Trophoblast cell (in vitro differentiated cells and primary cell): ENCODE results near the gene TWIST1. TPM values are rescaled to one million over a fixed set of nuclear protein-coding genes. Genes with fewer than 3 reads are reported as not detected.
A peak's percentile ranks its signal among the peaks of the same experiment; 100 is the strongest.

Experiments
- DNase-seq, 2 donors: peaks; one replicate each; pipeline ENCODE4 v3.0.0-alpha.2; 2016
- H2AFZ ChIP-seq: 2 replicates; pipeline ENCODE4 v1.6.1; 2013; ENCODE audit warnings: low read length, moderate library complexity, mild to moderate bottlenecking; ENCODE audit not compliant: insufficient read depth, poor library complexity
- H2AK5ac ChIP-seq: 2 replicates; pipeline ENCODE4 v1.6.1; 2013; ENCODE audit warnings: mild to moderate bottlenecking, low read length
- H2BK120ac ChIP-seq: 2 replicates; pipeline ENCODE4 v1.6.1; 2013; ENCODE audit warnings: low read length, mild to moderate bottlenecking, moderate library complexity; ENCODE audit not compliant: insufficient read depth, poor library complexity
- H2BK12ac ChIP-seq: 2 replicates; pipeline ENCODE4 v1.6.1; 2013; ENCODE audit warnings: mild to moderate bottlenecking, low read length, moderate library complexity
- H2BK5ac ChIP-seq: 2 replicates; pipeline ENCODE4 v1.6.1; 2013; ENCODE audit warnings: low read length, low read depth, moderate library complexity, mild to moderate bottlenecking; ENCODE audit not compliant: poor library complexity
- H3K14ac ChIP-seq: 2 replicates; pipeline ENCODE4 v1.6.1; 2013; ENCODE audit warnings: mild to moderate bottlenecking, low read length
- H3K18ac ChIP-seq: 2 replicates; pipeline ENCODE4 v1.6.1; 2013; ENCODE audit warnings: mild to moderate bottlenecking, low read length
- H3K23ac ChIP-seq: 2 replicates; pipeline ENCODE4 v1.6.1; 2013; ENCODE audit warnings: low read length
- H3K27ac ChIP-seq: 2 replicates; pipeline ENCODE4 v1.5.1; 2013; ENCODE audit warnings: low read depth, mild to moderate bottlenecking, inconsistent platforms, low read length, moderate library complexity
- H3K27me3 ChIP-seq: 2 replicates; pipeline ENCODE4 v1.6.1; 2013; ENCODE audit warnings: inconsistent platforms, mild to moderate bottlenecking, low read length, moderate library complexity; ENCODE audit not compliant: insufficient read depth
- H3K36me3 ChIP-seq, 2 experiments: 1 replicate in 1 of 2; 2 replicates in 1 of 2; pipeline ENCODE4 v1.6.1; 2013; ENCODE audit warnings: low read length in 2 of 2, mild to moderate bottlenecking in 2 of 2, moderate library complexity in 1 of 2; ENCODE audit not compliant: insufficient read depth in 2 of 2, control insufficient read depth in 1 of 2
- H3K4ac ChIP-seq: 2 replicates; pipeline ENCODE4 v1.6.1; 2013; ENCODE audit warnings: low read depth, mild to moderate bottlenecking, low read length, moderate library complexity
- H3K4me1 ChIP-seq, 2 experiments: 1 replicate in 1 of 2; 2 replicates in 1 of 2; pipeline ENCODE4 v1.6.1; 2013; ENCODE audit warnings: low read length in 2 of 2, mild to moderate bottlenecking in 2 of 2, moderate library complexity in 1 of 2; ENCODE audit not compliant: insufficient read depth in 2 of 2, control insufficient read depth in 1 of 2
- H3K4me2 ChIP-seq: 2 replicates; pipeline ENCODE4 v1.6.1; 2013; ENCODE audit warnings: inconsistent platforms, mild to moderate bottlenecking, low read length, moderate library complexity
- H3K4me3 ChIP-seq: 2 replicates; pipeline ENCODE4 v1.5.1; 2013; ENCODE audit warnings: mild to moderate bottlenecking, low read depth, low read length, inconsistent platforms
- H3K79me1 ChIP-seq: one replicate; pipeline ENCODE4 v1.6.1; 2013; ENCODE audit warnings: low read length
- H3K79me2 ChIP-seq: 2 replicates; pipeline ENCODE4 v1.6.1; 2013; ENCODE audit warnings: low read length, mild to moderate bottlenecking; ENCODE audit not compliant: control insufficient read depth, insufficient read depth, poor library complexity
- H3K9ac ChIP-seq: 2 replicates; pipeline ENCODE4 v1.6.1; 2013; ENCODE audit warnings: mild to moderate bottlenecking, low read length
- H3K9me3 ChIP-seq: 2 replicates; pipeline ENCODE4 v1.6.1; 2013; ENCODE audit warnings: low read depth, mild to moderate bottlenecking, control low read depth, inconsistent platforms, low read length; ENCODE audit not compliant: insufficient read depth
- H4K12ac ChIP-seq: 2 replicates; pipeline ENCODE4 v1.6.1; 2013; ENCODE audit warnings: low read depth, mild to moderate bottlenecking, low read length, moderate library complexity
- H4K8ac ChIP-seq: 2 replicates; pipeline ENCODE4 v1.6.1; 2013; ENCODE audit warnings: low read depth, mild to moderate bottlenecking, low read length, moderate library complexity
- H4K91ac ChIP-seq: one replicate; pipeline ENCODE4 v1.6.1; 2013; ENCODE audit warnings: low read depth, mild to moderate bottlenecking, low read length, moderate library complexity
- WGBS: extraction: QIAGEN DNeasy Blood & Tissue Kit; methylation state at CpG from one replicate; pipeline ENCODE4 v1.1.7; 2013; ENCODE audit warnings: missing lambda C conversion rate; ENCODE audit not compliant: insufficient read length, insufficient coverage; ENCODE audit errors: extremely low coverage; 5-methylcytosine and 5-hydroxymethylcytosine counted together
- polyA plus RNA-seq: library from polyadenylated mRNA; stranded (reverse); fragments of 200-250 nt; gene quantifications from 2 replicates; pipeline ENCODE4 v1.2.3, GENCODE V29; 2013

TWIST1 gene
- polyA plus RNA-seq = 4.8 and 5.1 TPM in 2 replicates

GRCh38 chr7:19117091-19117869 lies at the start of gene TWIST1:
Gene TWIST1 (minus strand): TSS chr7:19117636. CDS start chr7:19117321, 315 bp downstream.
- no CpG with 5 or more reads among the region's 91 CpGs for WGBS
- no peaks in the 10 kb centered on the region for H3K79me1 ChIP-seq
- no peak within 1 kb of the TSS for H4K12ac ChIP-seq
- H2BK12ac ChIP-seq = no peak within 1 kb of the TSS
- no peak within 1 kb of the TSS for H3K23ac ChIP-seq
- H4K91ac ChIP-seq = no peak within 1 kb of the TSS
- no peak within 1 kb of the TSS for H2BK120ac ChIP-seq
- no peaks in the 10 kb centered on the region for H3K79me2 ChIP-seq
- no peak within 1 kb of the TSS for H2AK5ac ChIP-seq
- peak in 1 of 2 donors; percentile 25 for DNase-seq
- H3K4me2 ChIP-seq = peak within 1 kb of the TSS; percentile 88
- peaks cover 1% of the 10 kb centered on the region for H3K9me3 ChIP-seq
- peaks cover 7 to 10% of the 10 kb centered on the region in 2 experiments for H3K4me1 ChIP-seq
- H3K4me3 ChIP-seq = peak within 1 kb of the TSS; percentile 70
- peak within 1 kb of the TSS; percentile 5 for H2AFZ ChIP-seq
- no peak within 1 kb of the TSS for H3K27ac ChIP-seq
- no peak within 1 kb of the TSS for H3K18ac ChIP-seq
- peaks cover 27% of the 10 kb centered on the region for H3K27me3 ChIP-seq
- H3K4ac ChIP-seq = no peak within 1 kb of the TSS
- H2BK5ac ChIP-seq = no peak within 1 kb of the TSS
- H3K36me3 ChIP-seq = no peaks in the 10 kb centered on the region
- H3K9ac ChIP-seq = no peak within 1 kb of the TSS
- H3K14ac ChIP-seq = peak within 1 kb of the TSS; percentile 17
- peak within 1 kb of the TSS; percentile 62 for H4K8ac ChIP-seq

- Histone ChIP-seq H2AK5ac (no peak overlapping the region), H3K79me2 (no peaks in the 10 kb centered on the region), H3K79me1 (no peaks in the 10 kb centered on the region), H2BK120ac (no peak overlapping the region), H3K14ac (no peak overlapping the region), H3K23ac (no peak overlapping the region), H3K18ac (no peak overlapping the region), H3K36me3 (no peaks in the 10 kb centered on the region), H2BK12ac (no peak overlapping the region), H3K4me3 (no peak overlapping the region), H3K27me3 (no peaks in the 10 kb centered on the region), H4K12ac (no peak overlapping the region), H3K9me3 (no peaks in the 10 kb centered on the region), H4K8ac (no peak overlapping the region), H3K4me2 (no peak overlapping the region), H3K9ac (no peak overlapping the region), H3K27ac (no peak overlapping the region), H3K4me1 (no peaks in the 10 kb centered on the region), H3K4ac (no peak overlapping the region), H2AFZ (no peak overlapping the region), H2BK5ac (no peak overlapping the region), H4K91ac (no peak overlapping the region)
- WGBS = no CpG with 5 or more reads among the region's 3 CpGs
- DNase-seq = no peak
Observed at GRCh38 chr7:19161671-19162070, 44.2 kb upstream of the TWIST1 start.

- Histone ChIP-seq H3K9ac (no peak overlapping the region), H3K36me3 (no peaks in the 10 kb centered on the region)
- WGBS = no CpG with 5 or more reads among the region's 4 CpGs
Observed at GRCh38 chr7:19146699-19147098, 29.3 kb upstream of the TWIST1 start.

GRCh38 chr7:19145434-19146115 lies 28.1 kb upstream of the TWIST1 start:
- H4K91ac ChIP-seq = no peak overlapping the region
- H3K4me1 ChIP-seq = peaks cover 0 to 5% of the 10 kb centered on the region in 2 experiments
- no peak overlapping the region for H3K4me2 ChIP-seq
- H3K9ac ChIP-seq = no peak overlapping the region
- H4K12ac ChIP-seq = no peak overlapping the region
- H3K18ac ChIP-seq = no peak overlapping the region
- H3K79me1 ChIP-seq = no peaks in the 10 kb centered on the region
- H3K9me3 ChIP-seq = peaks cover 3% of the 10 kb centered on the region
- no peak overlapping the region for H2BK5ac ChIP-seq
- no peak for DNase-seq
- no peak overlapping the region for H2BK12ac ChIP-seq
- no peak overlapping the region for H3K27ac ChIP-seq
- H2AFZ ChIP-seq = no peak overlapping the region
- no peaks in the 10 kb centered on the region for H3K36me3 ChIP-seq
- H3K4me3 ChIP-seq = no peak overlapping the region
- WGBS = no CpG with 5 or more reads among the region's 19 CpGs
- no peak overlapping the region for H4K8ac ChIP-seq
- no peak overlapping the region for H2BK120ac ChIP-seq
- H3K23ac ChIP-seq = no peak overlapping the region
- peaks cover 31% of the 10 kb centered on the region for H3K27me3 ChIP-seq
- no peaks in the 10 kb centered on the region for H3K79me2 ChIP-seq
- no peak overlapping the region for H2AK5ac ChIP-seq
- no peak overlapping the region for H3K4ac ChIP-seq
- H3K14ac ChIP-seq = no peak overlapping the region

More at GRCh38 chr7:19146699-19147098, 29.3 kb upstream of the TWIST1 start:
- Histone ChIP-seq H3K79me2 (no peaks in the 10 kb centered on the region), H4K8ac (no peak overlapping the region), H2AFZ (no peak overlapping the region), H3K23ac (no peak overlapping the region), H3K4ac (no peak overlapping the region), H4K91ac (no peak overlapping the region), H3K14ac (no peak overlapping the region), H3K18ac (no peak overlapping the region), H3K4me2 (no peak overlapping the region), H2AK5ac (no peak overlapping the region), H3K4me3 (no peak overlapping the region), H3K79me1 (no peaks in the 10 kb centered on the region), H2BK12ac (no peak overlapping the region), H3K27ac (no peak overlapping the region), H3K4me1 (peaks cover 0 to 5% of the 10 kb centered on the region in 2 experiments), H2BK5ac (no peak overlapping the region), H3K27me3 (peaks cover 31% of the 10 kb centered on the region), H4K12ac (no peak overlapping the region), H3K9me3 (peaks cover 3% of the 10 kb centered on the region), H2BK120ac (no peak overlapping the region)
- peak in 1 of 2 donors; percentile 14 for DNase-seq
